Activated CD4-positive, alpha-beta memory T cell treated with anti-CD3 and anti-CD28 coated beads, Interleukin-2, amount 10 ng/mL, durations not matched to agents 7 days and 5 days (primary cell): ENCODE data around the gene PLEKHA5. TPM values are rescaled to one million over a fixed set of nuclear protein-coding genes. Genes with fewer than 3 reads are reported as not detected.
"Not testable (repeated sequence)": the region's sequence is repeated elsewhere in the genome, so short reads cannot be mapped to it uniquely, and the experiment has no call there.

Source experiments
- CTCF ChIA-PET: fragments of 350-600 bp; sonication (Branson Sonifier 250); formaldehyde crosslinking; loops from one replicate; lab custom pipeline; 2021; ENCODE audit warnings: antibody characterized with exemption, inconsistent platforms; lab: Charles Lee
- POLR2A ChIA-PET: fragments of 350-600 bp; sonication (Branson Sonifier 250); formaldehyde crosslinking; loops from one replicate; lab custom pipeline; 2021; ENCODE audit warnings: antibody characterized with exemption; lab: Charles Lee
- DNase-seq: peaks from one replicate; pipeline ENCODE4 v3.0.0-alpha.2; 2020
- H3K27ac Mint-ChIP-seq: one replicate; pipeline ENCODE4 v1.8.0; 2021; ENCODE audit warnings: mild to moderate bottlenecking, mixed read lengths
- H3K27me3 Mint-ChIP-seq: one replicate; pipeline ENCODE4 v1.8.0; 2021; ENCODE audit warnings: mixed read lengths
- H3K36me3 Mint-ChIP-seq: one replicate; pipeline ENCODE4 v1.8.0; 2021; ENCODE audit warnings: low read depth, mixed read lengths
- H3K4me1 Mint-ChIP-seq: one replicate; pipeline ENCODE4 v1.8.0; 2021; ENCODE audit warnings: mixed read lengths
- H3K4me3 Mint-ChIP-seq: one replicate; pipeline ENCODE4 v1.8.0; 2021; ENCODE audit warnings: mild to moderate bottlenecking, mixed read lengths
- H3K9me3 Mint-ChIP-seq: one replicate; pipeline ENCODE4 v1.8.0; 2021; ENCODE audit warnings: mixed read lengths
- total RNA-seq, 2 experiments: library from RNA; stranded (reverse); gene quantifications; one replicate each; pipeline ENCODE4 v1.2.3, GENCODE V29; 2021

PLEKHA5 gene
- total RNA-seq, 2 experiments from 2014 or later, result 13.5 to 15.2 TPM

DNA sequence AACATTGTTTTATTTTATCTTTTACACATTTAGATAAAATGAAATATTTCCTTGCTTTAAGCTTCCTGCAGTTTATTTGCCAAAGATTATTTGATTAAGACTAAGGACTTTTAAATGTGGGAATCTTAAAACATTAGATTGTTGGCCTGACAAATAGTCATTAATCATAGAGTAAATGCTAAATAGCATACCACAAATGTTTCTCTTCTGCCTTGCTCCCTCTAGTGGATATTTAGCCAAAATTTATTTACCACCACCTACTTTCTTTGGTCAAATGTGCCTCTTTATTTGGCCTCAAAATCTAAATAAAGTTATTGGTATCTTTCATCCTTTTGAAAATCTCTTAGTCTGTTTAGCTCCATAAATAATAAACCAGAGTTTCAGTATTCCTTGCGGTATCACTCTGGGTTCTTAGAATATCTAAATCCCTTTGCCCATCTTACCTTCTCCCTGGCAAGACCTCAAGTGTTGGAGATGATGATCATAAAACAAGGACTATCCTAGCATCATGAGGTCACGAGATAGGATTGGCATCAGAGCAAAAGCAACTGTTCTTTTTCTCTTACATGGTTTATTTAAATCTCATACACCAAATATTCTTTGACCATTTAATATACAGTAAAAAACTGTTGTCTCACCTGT is 159.2 kb downstream of the PLEKHA5 start:
- CTCF ChIA-PET, result interaction anchor here (0.7 to 1.6 kb wide), 5 partner anchors 11 to 273 kb away, joined by 3 to 4 read pairs (median 3); no protein-coding TSS in a partner anchor
- POLR2A ChIA-PET, result no interaction called here
- H3K4me3 Mint-ChIP-seq, result no peak overlapping the region

DNA sequence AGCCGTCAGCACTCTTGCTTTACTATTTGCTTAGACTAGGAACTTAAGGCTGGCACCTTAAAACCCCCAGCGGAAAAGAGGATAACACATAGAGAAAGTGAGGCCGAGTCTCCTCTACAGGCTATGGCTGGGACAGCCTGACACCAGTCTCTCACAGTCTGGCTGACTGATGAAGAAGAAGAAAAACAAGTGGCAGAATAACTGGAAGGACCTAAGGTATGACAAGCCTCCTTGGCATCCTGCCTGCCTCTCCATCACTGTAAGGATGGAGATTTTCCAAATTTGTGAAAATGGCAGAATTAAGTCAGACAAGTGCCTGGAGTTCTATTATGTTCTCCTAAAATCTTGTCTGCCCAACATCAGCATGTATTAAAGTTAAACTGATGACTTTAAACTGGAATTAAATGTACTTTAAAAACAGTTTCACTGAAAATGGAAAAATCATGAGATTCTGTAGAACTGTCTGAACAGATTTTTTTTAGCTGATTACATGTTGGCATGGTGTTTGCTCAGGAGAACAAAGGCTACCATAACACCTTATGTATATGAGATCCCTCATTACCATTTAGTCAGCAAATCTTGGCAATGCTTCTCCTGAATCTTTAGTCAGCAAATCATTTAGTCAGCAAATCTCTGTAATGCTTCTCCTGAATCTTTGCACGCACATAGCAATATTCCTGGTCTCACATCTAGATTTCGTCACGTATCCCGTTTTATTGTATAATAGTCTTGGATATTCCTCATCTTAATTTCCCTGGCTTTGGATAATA is 169.5 kb downstream of the PLEKHA5 start:
- Mint-ChIP-seq H3K4me1 (no peaks in the 10 kb centered on the region), H3K36me3 (no peaks in the 10 kb centered on the region), H3K4me3 (no peak overlapping the region), H3K9me3 (no peaks in the 10 kb centered on the region), H3K27me3 (no peaks in the 10 kb centered on the region), H3K27ac (no peak overlapping the region)
- ChIA-PET CTCF (interaction anchor here (0.6 to 1.4 kb wide), 2 partner anchors 10 to 11 kb away, joined by 3 to 4 read pairs; no protein-coding TSS in a partner anchor), POLR2A (no interaction called here)
- no peak for DNase-seq

More for the DNA sequence above, 159.2 kb downstream of the PLEKHA5 start:
- H3K4me1 Mint-ChIP-seq, result no peaks in the 10 kb centered on the region
- H3K36me3 Mint-ChIP-seq, result no peaks in the 10 kb centered on the region
- H3K27me3 Mint-ChIP-seq, result no peaks in the 10 kb centered on the region
- no peak for DNase-seq
- H3K27ac Mint-ChIP-seq, result no peak overlapping the region
- no peaks in the 10 kb centered on the region for H3K9me3 Mint-ChIP-seq

DNA sequence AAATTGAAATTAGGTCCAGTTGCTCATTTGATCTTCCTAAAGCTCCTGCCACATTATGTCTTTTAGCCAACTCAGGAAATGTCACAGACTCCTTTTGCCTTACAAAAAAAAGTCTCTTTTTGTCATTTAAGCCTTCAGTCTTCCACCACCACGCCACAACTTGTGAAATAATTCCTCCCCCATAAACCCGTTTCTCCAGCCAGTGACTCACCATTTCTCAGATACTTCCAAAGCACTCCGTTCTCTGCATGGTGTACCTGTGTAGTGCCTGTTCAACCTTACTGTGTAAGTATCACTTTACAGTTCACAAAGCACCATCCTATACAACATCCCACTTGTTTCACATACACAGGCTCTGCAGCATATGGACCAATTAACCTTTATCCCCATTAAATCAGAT is 170.2 kb downstream of the PLEKHA5 start:
- Mint-ChIP-seq H3K27me3 (no peaks in the 10 kb centered on the region), H3K4me1 (no peaks in the 10 kb centered on the region), H3K36me3 (no peaks in the 10 kb centered on the region), H3K4me3 (no peak overlapping the region), H3K9me3 (no peaks in the 10 kb centered on the region), H3K27ac (no peak overlapping the region)
- ChIA-PET POLR2A (no interaction called here), CTCF (interaction anchor here (1.1 to 1.4 kb wide), 2 partner anchors 11 to 16 kb away, joined by 4 read pairs; no protein-coding TSS in a partner anchor)
- DNase-seq, result no peak

DNA sequence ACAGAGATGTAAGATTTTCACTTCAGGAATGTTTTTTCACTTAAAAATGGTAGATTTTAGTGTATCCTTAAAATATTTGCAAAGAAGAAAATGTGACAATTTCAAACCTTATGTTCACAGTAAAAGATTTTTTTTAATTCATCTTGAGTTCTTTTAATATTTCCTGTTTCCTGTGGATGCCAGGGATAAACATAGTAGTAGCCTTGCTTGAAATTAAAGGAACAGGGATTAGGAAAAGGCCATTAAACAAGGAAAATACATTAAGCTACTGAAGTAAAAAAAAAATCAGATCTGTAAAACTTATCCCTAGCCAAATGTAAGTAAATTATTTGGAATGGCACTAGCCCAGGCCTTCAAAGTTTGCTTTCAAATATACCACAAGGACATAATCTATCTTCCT is 171.7 kb downstream of the PLEKHA5 start:
- Mint-ChIP-seq H3K9me3 (no peaks in the 10 kb centered on the region), H3K27me3 (no peaks in the 10 kb centered on the region), H3K27ac (no peak overlapping the region), H3K4me3 (no peak overlapping the region), H3K4me1 (no peaks in the 10 kb centered on the region), H3K36me3 (no peaks in the 10 kb centered on the region)
- ChIA-PET CTCF (no interaction called here), POLR2A (no interaction called here)
- DNase-seq, result no peak

DNA sequence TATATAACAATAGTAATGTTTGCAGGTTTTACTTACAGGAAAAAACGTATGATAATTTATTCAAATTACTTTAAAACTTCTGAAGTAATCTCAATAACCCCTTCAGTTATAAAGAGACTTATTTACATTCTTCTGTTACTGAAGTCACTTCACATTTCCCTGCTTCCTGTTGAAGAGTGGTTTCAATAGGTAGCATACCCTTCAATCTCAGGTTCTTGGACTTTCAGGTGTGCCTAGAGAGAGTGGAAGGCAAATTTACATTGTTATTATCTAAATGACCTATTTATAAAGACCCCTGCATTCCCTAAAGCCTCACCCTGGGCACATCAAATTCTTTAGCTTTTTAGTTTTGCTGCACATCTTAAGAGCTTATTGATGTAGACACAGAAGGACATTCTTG is 172.2 kb downstream of the PLEKHA5 start:
- CTCF ChIA-PET, result no interaction called here
- no peaks in the 10 kb centered on the region for H3K9me3 Mint-ChIP-seq
- no peaks in the 10 kb centered on the region for H3K4me1 Mint-ChIP-seq
- POLR2A ChIA-PET, result no interaction called here
- H3K4me3 Mint-ChIP-seq, result no peak overlapping the region
- no peak overlapping the region for H3K27ac Mint-ChIP-seq
- H3K27me3 Mint-ChIP-seq, result no peaks in the 10 kb centered on the region
- DNase-seq, result no peak
- no peaks in the 10 kb centered on the region for H3K36me3 Mint-ChIP-seq

DNA sequence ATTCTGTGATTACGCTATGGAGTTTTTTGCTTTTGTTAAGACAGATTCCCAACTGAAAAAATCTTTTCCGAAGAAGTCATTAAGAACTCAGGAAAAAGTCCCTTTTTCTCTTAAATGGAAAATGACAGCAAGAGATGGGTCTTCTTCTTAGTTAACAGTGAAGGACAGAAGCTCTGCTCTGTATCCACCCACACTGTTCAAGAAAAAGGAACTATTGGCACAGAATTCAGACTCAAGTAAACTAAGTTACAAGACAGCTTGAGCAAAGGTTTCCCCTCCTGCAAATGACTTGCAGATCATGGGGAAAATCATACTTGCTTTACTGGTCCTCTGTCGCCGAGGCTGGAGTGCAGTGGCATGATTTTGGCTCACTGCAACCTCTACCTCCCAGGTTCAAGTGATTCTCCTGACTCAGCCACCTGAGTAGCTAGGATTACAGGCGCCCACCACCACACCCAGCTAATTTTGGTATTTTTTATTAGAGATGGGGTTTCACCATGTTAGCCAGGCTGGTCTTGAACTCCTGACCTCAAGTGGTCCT is 172.6 kb downstream of the PLEKHA5 start:
- no peaks in the 10 kb centered on the region for H3K27me3 Mint-ChIP-seq
- H3K4me3 Mint-ChIP-seq, result no peak overlapping the region
- CTCF ChIA-PET, result no interaction called here

DNA sequence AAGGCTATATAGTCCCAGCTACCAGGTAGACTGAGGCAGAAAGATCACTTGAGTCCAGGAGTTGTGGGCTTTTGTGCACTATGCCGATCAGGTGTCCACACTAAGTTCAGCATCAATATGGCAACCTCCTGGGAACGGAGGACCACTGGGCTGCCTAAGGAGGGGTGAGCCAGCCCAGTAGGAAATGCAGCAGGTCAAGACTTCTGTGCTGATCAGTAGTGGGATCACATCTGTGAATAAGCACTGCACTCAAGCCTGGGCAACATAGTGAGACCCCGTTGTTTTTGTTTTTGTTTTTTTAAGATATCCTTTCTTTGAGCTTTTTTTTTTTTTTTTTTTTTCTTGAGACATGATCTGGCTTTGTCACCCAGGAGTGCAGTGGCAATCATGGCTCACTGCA is 174.0 kb downstream of the PLEKHA5 start:
- no peak overlapping the region for H3K27ac Mint-ChIP-seq
- POLR2A ChIA-PET, result no interaction called here
- H3K27me3 Mint-ChIP-seq, result no peaks in the 10 kb centered on the region
- H3K4me3 Mint-ChIP-seq, result no peak overlapping the region
- CTCF ChIA-PET, result no interaction called here
- H3K9me3 Mint-ChIP-seq, result no peaks in the 10 kb centered on the region
- no peaks in the 10 kb centered on the region for H3K36me3 Mint-ChIP-seq
- DNase-seq, result no peak
- no peaks in the 10 kb centered on the region for H3K4me1 Mint-ChIP-seq

More for the DNA sequence above, 172.6 kb downstream of the PLEKHA5 start:
- Mint-ChIP-seq H3K9me3 (no peaks in the 10 kb centered on the region), H3K4me1 (no peaks in the 10 kb centered on the region), H3K27ac (no peak overlapping the region), H3K36me3 (no peaks in the 10 kb centered on the region)
- POLR2A ChIA-PET, result no interaction called here
- no peak for DNase-seq

DNA sequence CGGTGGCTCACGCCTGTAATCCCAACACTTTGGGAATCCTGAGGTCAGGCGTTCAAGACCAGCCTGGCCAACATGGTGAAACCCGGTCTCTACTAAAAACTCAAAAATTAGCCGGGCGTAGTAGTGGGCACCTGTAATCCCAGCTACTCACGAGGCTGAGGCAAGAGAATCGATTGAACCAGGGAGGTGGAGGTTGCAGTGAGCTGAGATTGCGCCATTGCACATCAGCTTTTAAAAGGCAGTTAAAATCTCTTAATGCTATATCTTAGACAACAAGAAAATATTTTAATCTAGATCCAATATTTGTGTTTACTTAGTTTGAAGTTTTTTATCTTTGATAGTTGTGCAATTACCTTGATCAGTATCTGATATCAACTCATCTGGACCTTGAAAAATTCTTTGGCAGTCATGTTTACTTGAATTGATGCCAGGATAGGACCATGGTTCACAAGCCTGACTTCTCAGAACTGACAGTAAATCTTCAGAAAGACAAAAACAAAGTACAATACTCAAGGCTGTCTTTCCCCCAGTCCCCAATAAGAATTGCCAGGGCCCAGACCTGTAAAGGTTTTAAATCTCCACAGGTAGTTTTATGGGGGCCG is 174.7 kb downstream of the PLEKHA5 start:
- Mint-ChIP-seq H3K27ac (no peak overlapping the region), H3K27me3 (no peaks in the 10 kb centered on the region), H3K36me3 (no peaks in the 10 kb centered on the region), H3K4me1 (no peaks in the 10 kb centered on the region), H3K9me3 (no peaks in the 10 kb centered on the region), H3K4me3 (no peak overlapping the region)
- DNase-seq, result no peak
- POLR2A ChIA-PET, result no interaction called here
- CTCF ChIA-PET, result no interaction called here

DNA sequence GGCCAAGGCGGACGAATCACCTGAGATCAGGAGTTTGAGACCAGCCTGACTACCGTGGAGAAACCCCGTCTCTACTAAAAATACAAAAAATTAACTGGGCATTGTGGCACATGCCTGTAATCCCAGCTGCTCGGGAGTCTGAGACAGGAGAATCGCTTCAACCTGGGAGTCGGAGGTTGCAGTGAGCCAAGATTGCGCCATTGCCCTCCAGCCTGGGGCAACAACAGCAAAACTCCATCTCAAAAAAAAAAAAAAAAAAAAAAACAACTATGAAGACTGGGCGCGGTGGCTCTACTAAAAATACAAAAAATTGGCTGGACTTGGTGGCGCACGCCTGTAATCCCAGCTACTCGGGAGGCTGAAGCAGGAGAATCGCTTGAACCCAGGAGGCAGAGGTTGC is 176.1 kb downstream of the PLEKHA5 start:
- H3K27ac Mint-ChIP-seq, DNase-seq, H3K9me3 Mint-ChIP-seq, POLR2A ChIA-PET, H3K27me3 Mint-ChIP-seq, H3K36me3 Mint-ChIP-seq, H3K4me3 Mint-ChIP-seq, H3K4me1 Mint-ChIP-seq: not testable (repeated sequence)
- CTCF ChIA-PET, result interaction anchor here (0.7 kb wide), 1 partner anchor 102 kb away, joined by 4 read pairs; no protein-coding TSS in a partner anchor

DNA sequence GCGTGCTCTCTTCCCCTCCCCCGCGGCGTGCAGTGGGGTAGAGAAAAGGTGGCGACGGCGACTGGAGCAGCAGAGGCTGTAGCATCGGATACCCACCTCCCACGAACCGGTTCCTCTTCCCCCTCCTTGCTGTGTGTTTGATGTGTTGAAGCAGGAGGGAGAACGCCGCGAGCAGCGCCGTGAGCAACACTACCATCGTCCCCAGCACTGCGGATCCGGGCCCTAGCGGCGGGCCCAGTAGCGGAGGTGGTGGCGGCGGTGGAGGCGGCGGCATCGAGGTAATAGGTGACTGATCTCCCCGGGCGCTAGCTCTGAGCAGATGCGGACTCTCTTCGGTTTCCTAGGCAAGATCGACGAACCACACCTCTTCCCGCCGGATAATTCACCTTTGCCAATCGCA is 176.8 kb downstream of the PLEKHA5 start:
- no peaks in the 10 kb centered on the region for H3K27me3 Mint-ChIP-seq
- no peaks in the 10 kb centered on the region for H3K9me3 Mint-ChIP-seq
- CTCF ChIA-PET, result no interaction called here
- H3K36me3 Mint-ChIP-seq, result no peaks in the 10 kb centered on the region
- POLR2A ChIA-PET, result no interaction called here
- no peak overlapping the region for H3K4me3 Mint-ChIP-seq
- no peak overlapping the region for H3K27ac Mint-ChIP-seq
- no peak for DNase-seq
- no peaks in the 10 kb centered on the region for H3K4me1 Mint-ChIP-seq

DNA sequence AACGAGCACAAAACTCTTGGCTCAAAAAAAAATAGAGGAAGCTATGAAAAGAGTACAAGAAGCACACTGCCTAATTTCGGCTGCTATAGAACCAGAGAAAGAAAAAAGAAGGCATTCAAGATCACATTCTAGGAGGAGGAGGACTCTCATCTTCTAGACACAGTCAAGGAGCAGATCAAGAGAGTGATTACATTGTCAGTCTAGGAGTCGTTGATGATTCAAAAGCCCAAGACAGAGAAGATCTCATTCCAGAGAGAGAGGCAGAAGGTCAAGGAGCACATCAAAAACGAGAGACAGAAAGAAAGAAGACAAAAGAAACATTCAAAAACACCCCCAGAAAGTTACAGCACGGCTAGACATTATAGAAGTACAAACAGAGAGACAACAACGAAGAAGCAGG is 177.9 kb downstream of the PLEKHA5 start:
- H3K27me3 Mint-ChIP-seq, result no peaks in the 10 kb centered on the region
- H3K4me1 Mint-ChIP-seq, result peaks cover 2% of the 10 kb centered on the region
- no peak for DNase-seq
- no peak overlapping the region for H3K4me3 Mint-ChIP-seq
- POLR2A ChIA-PET, result no interaction called here
- no peak overlapping the region for H3K27ac Mint-ChIP-seq
- no peaks in the 10 kb centered on the region for H3K36me3 Mint-ChIP-seq
- CTCF ChIA-PET, result no interaction called here
- H3K9me3 Mint-ChIP-seq, result no peaks in the 10 kb centered on the region

DNA sequence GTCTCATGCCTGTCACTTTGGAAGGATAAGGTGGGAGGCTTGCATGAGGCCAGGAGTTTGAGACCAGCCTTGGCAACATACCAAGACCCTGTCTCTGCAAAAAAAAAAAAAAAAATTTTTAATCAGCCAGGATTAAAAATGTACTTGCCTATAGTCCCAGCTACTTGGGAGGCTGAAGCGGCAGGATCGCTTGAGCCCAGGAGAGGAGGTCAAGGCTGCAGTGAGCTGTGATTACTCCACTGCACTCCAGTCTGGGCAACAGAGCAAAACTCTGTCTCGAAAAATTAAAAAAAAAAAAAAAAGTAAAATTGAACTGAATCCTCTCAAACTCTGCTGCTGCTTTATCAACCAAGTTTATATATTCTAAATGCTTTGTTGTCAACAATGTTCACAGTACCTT is 181.6 kb downstream of the PLEKHA5 start:
- CTCF ChIA-PET, result no interaction called here

DNA sequence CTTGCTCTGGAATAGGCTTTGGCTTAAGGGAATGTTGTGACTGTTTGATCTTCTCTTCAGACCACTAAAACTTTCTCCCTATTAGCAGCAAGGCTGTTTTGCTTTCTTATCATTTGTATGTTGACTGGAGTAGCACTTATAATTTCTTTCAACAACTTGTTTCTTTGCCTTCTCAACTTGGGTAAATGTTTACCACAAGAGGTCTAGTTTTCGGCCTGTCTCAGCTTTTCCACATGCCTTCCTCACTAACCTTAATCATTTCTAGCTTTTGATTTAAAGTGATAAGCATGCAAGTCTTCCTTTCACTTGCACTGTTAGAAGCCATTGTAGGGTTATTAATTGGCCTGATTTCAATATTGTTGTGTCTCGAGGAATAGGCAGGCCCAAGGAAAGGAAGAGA is 183.1 kb downstream of the PLEKHA5 start:
- CTCF ChIA-PET, result no interaction called here
- Mint-ChIP-seq H3K27me3 (no peaks in the 10 kb centered on the region), H3K36me3 (no peaks in the 10 kb centered on the region), H3K4me1 (peaks cover 11% of the 10 kb centered on the region), H3K4me3 (no peak overlapping the region), H3K9me3 (no peaks in the 10 kb centered on the region), H3K27ac (no peak overlapping the region)
- POLR2A ChIA-PET, result interaction anchor here (1.4 kb wide), 1 partner anchor 46 kb away, joined by 3 read pairs; no protein-coding TSS in a partner anchor
- DNase-seq, result no peak

More for the DNA sequence above, 181.6 kb downstream of the PLEKHA5 start:
- Mint-ChIP-seq H3K9me3 (no peaks in the 10 kb centered on the region), H3K4me3 (no peak overlapping the region), H3K27ac (no peak overlapping the region), H3K4me1 (peaks cover 11% of the 10 kb centered on the region), H3K27me3 (no peaks in the 10 kb centered on the region), H3K36me3 (no peaks in the 10 kb centered on the region)
- POLR2A ChIA-PET, result no interaction called here
- DNase-seq, result no peak
